Small intestine (tissue), 7 donors: ENCODE measurements around the gene HDAC9. TPM values are rescaled to one million over a fixed set of nuclear protein-coding genes. Genes with fewer than 3 reads are reported as not detected.
"Not testable (repeated sequence)": the region's sequence is repeated elsewhere in the genome, so short reads cannot be mapped to it uniquely, and the experiment has no call there.

Source experiments
- DNase-seq, 2 donors: peaks; one replicate each; pipeline versions ENCODE4 v3.0.0 to v3.0.0-alpha.2; 2013
- FAIRE-seq: peaks from 2 replicates; lab custom pipeline; 2012; peaks lifted over from hg19 to GRCh38; lab: Jason Lieb, UNC
- H3K27ac ChIP-seq, 3 donors: one replicate each; pipeline ENCODE4 v1.5.1; 2013; ENCODE audit warnings: low read length in 2 of 3, mild to moderate bottlenecking in 2 of 3, control low read depth in 1 of 3, inconsistent platforms in 1 of 3, low read depth in 1 of 3, moderate library complexity in 1 of 3
- H3K27me3 ChIP-seq, 3 donors: one replicate each; pipeline ENCODE4 v1.6.1; 2013; ENCODE audit warnings: low read length in 3 of 3, inconsistent platforms in 1 of 3; ENCODE audit not compliant: control insufficient read depth in 3 of 3, insufficient read depth in 3 of 3
- H3K36me3 ChIP-seq, 3 donors: one replicate each; pipeline ENCODE4 v1.6.1; 2013; ENCODE audit warnings: low read length in 3 of 3, inconsistent platforms in 1 of 3, low read depth in 1 of 3, mild to moderate bottlenecking in 1 of 3, moderate library complexity in 1 of 3; ENCODE audit not compliant: control insufficient read depth in 3 of 3, insufficient read depth in 2 of 3
- H3K4me1 ChIP-seq, 3 donors: one replicate each; pipeline ENCODE4 v1.6.1; 2013; ENCODE audit warnings: low read length in 2 of 3, inconsistent platforms in 1 of 3, low read depth in 1 of 3, mild to moderate bottlenecking in 1 of 3, moderate library complexity in 1 of 3; ENCODE audit not compliant: control insufficient read depth in 3 of 3, insufficient read depth in 2 of 3
- H3K4me3 ChIP-seq, 3 donors: one replicate each; pipeline ENCODE4 v1.5.1; 2013; ENCODE audit warnings: low read length in 3 of 3, control low read depth in 1 of 3, inconsistent platforms in 1 of 3, low read depth in 1 of 3, mild to moderate bottlenecking in 1 of 3, moderate library complexity in 1 of 3
- H3K9me3 ChIP-seq, 2 donors: one replicate each; pipeline ENCODE4 v1.6.1; 2013; ENCODE audit warnings: low read depth in 1 of 2, low read length in 1 of 2; ENCODE audit not compliant: control insufficient read depth in 2 of 2, insufficient read depth in 1 of 2
- WGBS, 3 donors: extraction: QIAGEN DNeasy Blood & Tissue Kit; methylation state at CpG; one replicate each; pipeline ENCODE4 v1.1.7; 2013; 5-methylcytosine and 5-hydroxymethylcytosine counted together
- polyA plus RNA-seq, 4 donors: library from polyadenylated mRNA; stranded (reverse) in 3 of 4; unstranded in 1 of 4; fragments of 200-250 nt in 3 of 4; fragments of 120-200 nt in 1 of 4; gene quantifications; one replicate each; pipeline versions ENCODE4 v1.2.1 to v1.2.3, GENCODE V29; 2013
- donor health status: healthy with polysubstance abuse.
- donor health status: control.
- donor health status: control.
- donor health status: Bipolar disorder and iron deficiency.
- donor health status: healthy.

The HDAC9 gene
- polyA plus RNA-seq, 4 donors: 2.2 to 2.7 (median 2.7) TPM; not detected in 1

GRCh38 chr7:18706670-18707069 lies 211.1 kb downstream of the HDAC9 start:
- FAIRE-seq (no peak), DNase-seq (no peak)
- Histone ChIP-seq H3K4me1 (no peaks in the 10 kb centered on the region), H3K27ac (no peak overlapping the region), H3K9me3 (no peaks in the 10 kb centered on the region), H3K36me3 (no peaks in the 10 kb centered on the region), H3K27me3 (peaks cover 0 to 2% (median 0%) of the 10 kb centered on the region in 3 donors), H3K4me3 (no peak overlapping the region)
- 45 to 63% (median 51%) methylated on average over 3 of the region's 3 CpGs for WGBS, 3 donors

DNA sequence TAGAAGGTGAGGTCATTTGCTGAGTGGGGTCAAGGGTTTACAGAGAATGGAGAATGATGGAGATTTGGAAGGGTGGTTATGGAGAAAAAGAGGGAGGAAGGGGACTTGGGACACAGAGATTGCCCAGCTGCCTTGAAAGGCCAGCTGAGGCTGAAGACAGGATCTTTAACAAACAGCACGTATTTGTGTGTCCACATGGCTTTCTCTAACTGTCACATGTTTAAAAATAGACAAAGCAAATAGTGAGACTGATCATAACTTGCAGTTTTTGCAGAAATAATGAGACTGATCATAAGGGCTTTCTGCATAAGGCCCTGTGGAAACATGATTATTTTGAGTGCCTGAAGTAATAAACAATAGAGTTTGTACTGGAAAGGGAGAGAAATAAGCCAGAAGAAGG lies 212.7 kb downstream of the HDAC9 start:
- Histone ChIP-seq H3K4me1 (no peaks in the 10 kb centered on the region), H3K27me3 (peaks cover 0 to 2% (median 0%) of the 10 kb centered on the region in 3 donors), H3K27ac (no peak overlapping the region), H3K36me3 (no peaks in the 10 kb centered on the region), H3K9me3 (no peaks in the 10 kb centered on the region), H3K4me3 (no peak overlapping the region)
- WGBS, 3 donors: 48 to 60% (median 55%) methylated on average over 1 of the region's 1 CpG
- DNase-seq: no peak
- FAIRE-seq: no peak

DNA sequence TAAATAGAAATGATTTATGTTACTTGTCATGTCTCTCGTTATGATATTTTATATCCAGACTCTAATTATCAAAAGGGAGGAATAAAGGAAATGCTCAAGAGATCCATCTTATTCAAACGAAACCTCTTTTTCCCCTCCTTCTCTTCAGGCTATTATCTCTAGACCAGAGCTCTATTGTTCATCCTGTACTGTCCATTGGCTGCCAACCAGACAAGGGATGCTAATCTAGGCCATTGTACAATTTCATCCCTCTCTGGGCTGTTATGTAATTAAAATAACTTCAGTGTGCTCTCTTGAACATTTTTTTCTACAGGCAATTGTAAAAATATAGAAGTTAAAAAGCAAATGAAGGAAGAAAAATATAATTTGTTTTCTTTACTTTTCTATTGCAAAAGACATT lies 220.4 kb downstream of the HDAC9 start:
- Histone ChIP-seq H3K9me3 (peaks cover 0 to 1% of the 10 kb centered on the region in 2 donors), H3K27me3 (no peaks in the 10 kb centered on the region), H3K36me3 (no peaks in the 10 kb centered on the region), H3K4me1 (no peaks in the 10 kb centered on the region), H3K4me3 (no peak overlapping the region), H3K27ac (no peak overlapping the region)
- WGBS, 3 donors: 55 to 70% (median 65%) methylated on average over 2 of the region's 2 CpGs
- FAIRE-seq: no peak
- DNase-seq: no peak

GRCh38 chr7:18721429-18721828 lies 225.9 kb downstream of the HDAC9 start:
- FAIRE-seq: no peak
- peak in 1 of 2 donors; percentile 31 for DNase-seq
- Histone ChIP-seq H3K27me3 (no peaks in the 10 kb centered on the region), H3K4me1 (no peaks in the 10 kb centered on the region), H3K36me3 (no peaks in the 10 kb centered on the region), H3K4me3 (no peak overlapping the region), H3K27ac (peak overlapping the region in 1 of 3 donors; percentile 6), H3K9me3 (peaks cover 0 to 1% of the 10 kb centered on the region in 2 donors)
- WGBS, 3 donors: 71 to 82% (median 73%) methylated on average over 5 of the region's 5 CpGs

DNA sequence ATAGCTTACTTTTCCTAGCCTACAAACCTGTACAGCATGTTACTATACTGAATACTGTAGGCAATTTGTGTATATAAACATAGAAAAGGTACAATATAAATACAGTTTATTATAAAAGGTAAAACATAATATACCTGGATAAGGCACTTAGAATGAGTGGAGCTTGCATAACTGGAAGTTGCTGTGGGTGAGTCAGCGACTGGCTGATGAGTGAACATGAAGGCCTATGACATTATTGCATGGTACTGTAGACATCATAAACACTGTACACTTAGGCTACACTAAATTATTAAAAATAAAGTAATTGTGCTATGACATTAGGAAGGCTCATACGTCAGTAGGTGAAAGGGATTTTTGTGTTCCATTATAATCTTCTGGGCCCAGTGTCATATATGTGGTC lies 228.8 kb downstream of the HDAC9 start:
- Histone ChIP-seq H3K27ac (no peak overlapping the region), H3K36me3 (no peaks in the 10 kb centered on the region), H3K9me3 (peaks cover 0 to 1% of the 10 kb centered on the region in 2 donors), H3K4me1 (no peaks in the 10 kb centered on the region), H3K27me3 (no peaks in the 10 kb centered on the region), H3K4me3 (no peak overlapping the region)
- DNase-seq (no peak), FAIRE-seq (no peak)
- 79 to 91% (median 82%) methylated on average over 2 of the region's 2 CpGs for WGBS, 3 donors

DNA sequence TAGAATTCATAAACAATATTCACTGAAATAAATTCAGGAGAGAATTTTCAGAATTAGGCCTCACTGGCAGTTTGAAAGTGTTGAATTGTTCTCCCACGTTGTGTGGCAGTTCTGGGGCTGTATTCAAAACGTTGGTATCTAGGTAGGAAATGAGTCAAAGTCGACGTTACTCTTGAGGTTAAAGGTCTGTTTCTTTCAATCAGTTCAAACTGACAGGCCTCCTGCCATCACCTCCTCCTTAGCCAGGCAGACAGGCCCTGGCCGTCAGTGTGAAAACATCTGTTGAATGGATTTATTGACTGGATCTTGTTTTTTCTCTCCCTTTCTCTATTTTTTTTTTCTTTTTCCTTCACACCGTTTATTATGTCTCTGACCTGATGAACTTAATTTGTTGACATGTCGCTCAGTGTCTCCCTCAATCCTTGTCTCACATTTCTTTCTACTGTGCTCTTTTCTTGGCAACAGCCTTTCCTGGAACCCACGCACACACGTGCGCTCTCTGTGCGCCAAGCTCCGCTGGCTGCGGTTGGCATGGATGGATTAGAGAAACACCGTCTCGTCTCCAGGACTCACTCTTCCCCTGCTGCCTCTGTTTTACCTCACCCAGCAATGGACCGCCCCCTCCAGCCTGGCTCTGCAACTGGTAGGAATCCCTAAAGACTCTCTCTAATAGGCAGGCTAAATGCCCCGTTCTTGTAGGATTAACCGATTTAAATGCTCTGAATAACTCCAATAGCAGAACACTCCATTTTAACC lies 231.7 kb downstream of the HDAC9 start:
- Histone ChIP-seq H3K27me3 (no peaks in the 10 kb centered on the region), H3K4me1 (no peaks in the 10 kb centered on the region), H3K4me3 (no peak overlapping the region), H3K36me3 (no peaks in the 10 kb centered on the region), H3K9me3 (no peaks in the 10 kb centered on the region), H3K27ac (no peak overlapping the region)
- WGBS, 3 donors: 65 to 71% (median 70%) methylated on average over 18 of the region's 18 CpGs
- FAIRE-seq (no peak), DNase-seq (peak in 1 of 2 donors; percentile 33)

DNA sequence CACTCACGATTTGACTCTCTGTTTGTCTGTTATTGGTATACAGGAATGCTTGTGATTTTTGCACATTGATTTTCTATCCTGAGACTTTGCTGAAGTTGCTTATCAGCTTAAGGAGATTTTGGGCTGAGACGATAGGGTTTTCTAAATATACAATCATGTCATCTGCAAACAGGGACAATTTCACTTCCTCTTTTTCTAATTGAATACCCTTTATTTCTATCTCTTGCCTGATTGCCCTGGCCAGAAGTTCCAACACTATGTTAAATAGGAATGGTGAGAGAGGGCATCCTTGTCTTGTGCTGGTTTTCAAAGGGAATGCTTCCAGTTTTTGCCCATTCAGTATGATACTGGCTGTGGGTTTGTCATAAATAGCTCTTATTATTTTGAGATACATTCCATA lies 240.5 kb downstream of the HDAC9 start:
- not testable (repeated sequence) for H3K4me1 ChIP-seq, H3K36me3 ChIP-seq, DNase-seq, FAIRE-seq, H3K9me3 ChIP-seq, H3K4me3 ChIP-seq, H3K27me3 ChIP-seq, H3K27ac ChIP-seq
- 54 to 65% (median 58%) methylated on average over 2 of the region's 2 CpGs for WGBS, 3 donors

- Histone ChIP-seq H3K27ac (no peak overlapping the region), H3K36me3 (no peaks in the 10 kb centered on the region), H3K9me3 (no peaks in the 10 kb centered on the region), H3K4me3 (no peak overlapping the region), H3K27me3 (no peaks in the 10 kb centered on the region), H3K4me1 (no peaks in the 10 kb centered on the region)
- DNase-seq (no peak), FAIRE-seq (no peak)
Measured at GRCh38 chr7:18740579-18740988, 245.0 kb downstream of the HDAC9 start.
